GM12864 (cell line): Measurements from ENCODE around the gene HECW1.

Experiments used
- DNase-seq: peaks from one replicate; pipeline ENCODE4 v3.0.0-alpha.2; 2011; ENCODE audit warnings: low read depth
- H3K4me3 ChIP-seq: 2 replicates; pipeline ENCODE4 v1.5.1; 2011; ENCODE audit warnings: mild to moderate bottlenecking, low read depth, low read length, control low read depth
- CTCF ChIP-seq: IDR thresholded peaks from 2 replicates; pipeline ENCODE4 v1.5.1; 2011; ENCODE audit warnings: low read depth, mild to moderate bottlenecking, moderate library complexity, low read length, control low read depth, inconsistent platforms; ENCODE audit errors: missing control alignments

HECW1 gene

GRCh38 chr7:43232366-43232765, 119.9 kb downstream of the HECW1 start:
- no peak for DNase-seq
- H3K4me3 ChIP-seq: no peak overlapping the region
- no peak for TF ChIP-seq CTCF

GRCh38 chr7:43234073-43234472, 121.6 kb downstream of the HECW1 start:
- no peak overlapping the region for H3K4me3 ChIP-seq
- no peak for DNase-seq
- TF ChIP-seq CTCF: no peak

GRCh38 chr7:43234968-43235367, 122.5 kb downstream of the HECW1 start:
- no peak for TF ChIP-seq CTCF
- DNase-seq: no peak
- H3K4me3 ChIP-seq: no peak overlapping the region

- no peak overlapping the region for H3K4me3 ChIP-seq
- no peak for TF ChIP-seq CTCF
These were observed 128.1 kb downstream of the HECW1 start for GRCh38 chr7:43240565-43240964.

GRCh38 chr7:43242628-43243255, 130.3 kb downstream of the HECW1 start:
- TF ChIP-seq CTCF: no peak
- DNase-seq: no peak

More at GRCh38 chr7:43240565-43240964, 128.1 kb downstream of the HECW1 start:
- no peak for DNase-seq

GRCh38 chr7:43244232-43244631, 131.8 kb downstream of the HECW1 start:
- DNase-seq: no peak
- no peak for TF ChIP-seq CTCF
- H3K4me3 ChIP-seq: no peak overlapping the region

More at GRCh38 chr7:43242628-43243255, 130.3 kb downstream of the HECW1 start:
- no peak overlapping the region for H3K4me3 ChIP-seq

- TF ChIP-seq CTCF: no peak
- H3K4me3 ChIP-seq: no peak overlapping the region
- no peak for DNase-seq
These were observed 132.3 kb downstream of the HECW1 start for GRCh38 chr7:43244784-43245183.
